Hindlimb muscle (tissue), 1 donor: ENCODE measurements around the gene CDHR1. TPM values are rescaled to one million over a fixed set of nuclear protein-coding genes. Genes with fewer than 3 reads are reported as not detected.
"Not testable (repeated sequence)": the region's sequence is repeated elsewhere in the genome, so short reads cannot be mapped to it uniquely, and the experiment has no call there.

Experiments
- DNase-seq: peaks from one replicate; pipeline ENCODE4 v3.0.0-alpha.2; 2013
- polyA plus RNA-seq: library from polyadenylated mRNA; unstranded; fragments of 120-200 nt; gene quantifications from one replicate; pipeline ENCODE4 v1.2.1, GENCODE V29; 2013; ENCODE audit not compliant: insufficient read length

Gene CDHR1
- polyA plus RNA-seq: 1.0 TPM

DNA sequence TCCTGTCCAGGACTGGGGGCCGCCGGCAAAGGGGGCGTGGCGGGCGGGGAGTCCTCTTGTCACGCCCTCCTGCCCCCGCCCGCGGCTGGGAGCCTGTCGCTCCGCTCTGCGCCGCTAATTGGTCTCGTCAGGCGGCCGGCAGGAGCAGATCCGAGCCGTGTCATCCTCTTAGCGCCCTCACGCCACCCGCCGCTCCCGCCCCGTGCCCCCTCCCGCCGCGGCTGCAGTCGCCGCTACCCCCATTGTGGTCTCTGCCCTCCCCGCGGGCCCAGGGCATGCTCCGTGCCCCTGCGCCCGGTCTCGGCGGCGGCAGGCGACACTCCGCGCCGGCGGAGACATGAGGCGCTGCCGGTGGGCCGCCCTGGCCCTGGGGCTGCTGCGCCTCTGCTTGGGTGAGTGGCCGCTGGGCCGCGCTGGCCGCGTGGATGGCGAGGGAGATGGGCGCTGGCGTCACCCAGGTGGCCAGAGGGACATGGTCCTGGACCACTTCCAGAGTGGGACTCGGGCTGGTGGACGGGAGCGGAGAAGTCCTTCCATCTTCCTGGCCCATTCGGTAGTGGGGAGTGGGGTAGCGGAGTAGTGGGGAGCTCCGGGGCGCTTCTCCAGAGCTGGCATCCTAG is at the start of gene CDHR1:
TSS of gene CDHR1 (plus strand) at position 114 of the 620 bp plus-strand sequence. CDS start at position 338, 224 bp downstream.
- no peak for DNase-seq

DNA sequence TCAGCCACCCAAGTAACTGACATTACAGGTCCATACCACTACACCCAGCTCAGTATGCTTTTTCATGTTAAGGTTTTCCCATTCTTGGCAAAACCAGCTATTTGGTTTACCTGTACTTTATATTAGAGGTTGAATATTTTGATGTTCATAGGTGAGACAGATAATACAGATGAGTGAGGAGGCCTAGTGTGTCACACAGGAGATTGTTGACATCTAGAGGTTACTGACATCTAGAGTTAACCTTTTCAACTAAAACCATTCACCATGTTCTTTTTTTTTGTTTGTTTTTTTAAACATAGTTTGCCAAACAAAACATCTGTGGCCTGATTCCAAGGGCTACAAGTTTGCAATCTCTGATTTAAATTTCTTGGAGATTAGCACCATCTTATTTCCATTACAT is 47.0 kb upstream of the CDHR1 start:
- no peak for DNase-seq

DNA sequence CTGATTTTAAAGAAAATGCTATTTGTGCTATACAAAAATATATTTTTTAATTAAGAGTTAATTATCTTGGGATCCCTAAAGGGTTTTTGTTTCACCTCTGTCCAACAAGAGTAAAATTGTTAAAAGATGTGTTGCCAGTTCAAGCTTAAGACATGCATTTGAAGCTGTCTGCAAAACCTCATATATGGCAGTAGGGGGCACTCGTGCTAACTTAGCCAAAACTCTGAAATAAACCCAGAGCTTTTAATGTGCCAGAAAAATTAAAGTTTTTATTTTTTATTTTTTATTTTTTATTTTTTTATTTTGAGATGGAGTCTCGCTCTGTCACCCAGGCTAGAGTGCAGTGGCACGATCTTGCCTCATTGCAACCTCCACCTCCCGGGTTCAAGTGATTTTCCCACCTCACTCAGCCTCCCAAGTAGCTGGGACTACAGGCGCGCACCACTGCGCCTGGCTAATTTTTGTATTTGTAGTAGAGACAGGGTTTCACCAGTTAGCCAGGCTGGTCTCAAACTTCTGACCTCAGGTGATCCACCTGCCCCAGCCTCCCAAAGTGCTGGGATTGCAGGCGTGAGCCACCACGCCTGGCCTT is 46.2 kb upstream of the CDHR1 start:
- DNase-seq: not testable (repeated sequence)

DNA sequence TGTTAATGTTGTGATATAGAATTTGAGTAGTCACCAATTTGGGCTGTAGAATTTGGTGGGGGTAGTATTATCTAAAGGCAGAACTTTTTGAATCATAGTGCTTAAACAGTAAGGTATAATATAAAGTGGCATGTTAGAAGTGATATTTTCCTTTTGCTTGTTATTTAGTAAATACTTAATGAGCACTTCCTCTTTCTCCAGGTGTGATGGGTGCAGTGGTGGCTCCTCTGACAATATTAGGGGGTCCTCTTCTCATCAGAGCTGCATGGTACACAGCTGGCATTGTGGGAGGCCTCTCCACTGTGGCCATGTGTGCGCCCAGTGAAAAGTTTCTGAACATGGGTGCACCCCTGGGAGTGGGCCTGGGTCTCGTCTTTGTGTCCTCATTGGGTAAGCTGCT is 44.5 kb upstream of the CDHR1 start:
- no peak for DNase-seq

DNA sequence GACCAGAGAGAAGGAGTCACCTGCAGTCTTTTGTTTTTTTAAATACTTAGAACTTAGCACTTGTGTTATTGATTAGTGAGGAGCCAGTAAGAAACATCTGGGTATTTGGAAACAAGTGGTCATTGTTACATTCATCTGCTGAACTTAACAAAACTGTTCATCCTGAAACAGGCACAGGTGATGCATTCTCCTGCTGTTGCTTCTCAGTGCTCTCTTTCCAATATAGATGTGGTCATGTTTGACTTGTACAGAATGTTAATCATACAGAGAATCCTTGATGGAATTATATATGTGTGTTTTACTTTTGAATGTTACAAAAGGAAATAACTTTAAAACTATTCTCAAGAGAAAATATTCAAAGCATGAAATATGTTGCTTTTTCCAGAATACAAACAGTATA is 41.6 kb upstream of the CDHR1 start:
- no peak for DNase-seq

DNA sequence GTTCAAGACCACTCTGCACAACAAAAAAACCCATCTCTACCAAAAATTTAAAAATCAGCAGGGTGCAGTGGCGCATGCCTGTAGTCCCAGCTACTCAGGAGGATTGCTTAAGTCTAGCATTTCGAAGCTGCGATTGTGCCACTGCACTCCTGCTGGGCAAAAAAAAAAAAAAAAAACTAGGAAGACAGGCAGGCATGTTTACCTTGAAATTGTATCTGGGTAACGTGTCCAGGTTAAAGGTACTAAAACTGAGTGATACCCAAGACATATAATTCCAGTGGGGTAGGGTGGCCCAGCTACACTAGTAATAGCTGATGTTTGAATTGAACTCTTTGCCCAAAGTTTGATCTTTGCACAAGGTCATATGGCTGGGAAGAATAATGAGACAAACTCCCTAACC is 38.8 kb upstream of the CDHR1 start:
- no peak for DNase-seq

DNA sequence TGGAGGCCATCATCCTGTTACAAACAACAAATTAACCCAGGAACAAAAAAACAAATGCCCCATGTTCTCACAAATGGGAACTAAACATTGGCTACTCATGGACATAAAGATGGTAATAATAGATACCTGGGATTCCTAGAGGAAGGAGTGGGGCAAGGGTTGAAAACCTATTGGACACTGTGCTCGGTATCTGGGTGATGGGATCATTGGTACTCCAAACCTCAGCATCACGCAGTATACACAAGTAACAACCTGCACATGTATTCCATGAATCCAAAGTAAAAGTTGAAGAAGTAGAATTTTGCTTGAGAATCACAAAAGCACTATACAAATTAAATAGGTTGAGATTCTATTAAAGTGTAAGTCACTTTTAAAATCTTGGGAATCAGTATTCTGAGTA is 38.3 kb upstream of the CDHR1 start:
- no peak for DNase-seq

DNA sequence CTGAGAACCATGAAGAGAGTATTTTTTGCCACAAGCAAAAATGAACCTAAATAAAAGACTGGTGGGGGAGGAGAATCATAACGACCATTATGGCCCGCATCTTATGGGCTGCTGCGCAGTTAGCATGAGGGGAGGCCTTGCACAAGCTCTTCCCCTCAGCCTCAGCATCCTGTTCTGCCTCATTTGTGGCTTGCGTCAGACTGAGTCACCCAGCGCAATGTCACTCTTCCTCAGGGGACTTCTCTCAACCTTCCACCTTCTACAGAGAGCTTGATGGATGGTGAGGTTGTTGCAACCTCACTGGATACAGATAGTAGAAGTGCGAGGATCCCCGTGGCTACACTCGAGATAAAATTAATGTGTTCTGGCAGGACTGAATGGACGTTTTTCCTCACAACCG is 37.6 kb upstream of the CDHR1 start:
- no peak for DNase-seq

DNA sequence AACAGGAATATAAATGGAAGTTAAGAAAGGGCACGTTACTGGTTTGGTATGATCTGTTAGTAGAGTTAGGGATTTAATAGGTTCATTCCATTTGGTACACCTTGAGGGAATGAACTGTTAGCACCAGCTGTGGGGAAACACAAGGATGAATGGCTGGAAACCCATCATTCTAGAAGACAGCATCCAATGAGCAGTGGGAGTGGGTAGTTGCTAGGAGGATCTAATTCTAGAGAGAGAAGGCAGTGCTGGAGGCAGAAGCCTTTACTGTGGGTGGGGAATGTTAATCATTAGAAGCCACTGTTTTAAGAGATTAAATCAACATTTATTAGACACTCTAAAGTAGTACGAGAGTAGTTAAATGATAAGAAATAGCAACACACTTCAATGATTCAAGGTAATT is 36.3 kb upstream of the CDHR1 start:
- DNase-seq: no peak

DNA sequence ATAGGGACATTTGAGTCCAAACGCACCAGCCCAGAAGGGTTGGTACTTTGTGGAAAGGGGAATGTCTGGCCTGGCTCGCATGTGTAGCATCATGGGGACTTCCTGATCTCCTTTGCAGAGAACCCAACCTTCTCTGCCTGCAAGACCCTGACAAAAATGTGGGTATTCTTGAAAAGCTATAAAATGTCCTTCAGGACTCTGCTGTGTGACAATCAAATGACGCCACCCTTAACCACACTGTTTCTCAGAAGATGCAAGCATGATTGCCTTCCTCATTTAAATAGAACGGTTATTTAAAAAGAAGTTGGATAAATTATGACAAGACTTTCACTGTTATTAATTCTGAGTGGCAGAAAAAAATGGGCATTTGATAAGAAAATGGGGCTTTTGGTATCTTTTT is 35.8 kb upstream of the CDHR1 start:
- DNase-seq: no peak

DNA sequence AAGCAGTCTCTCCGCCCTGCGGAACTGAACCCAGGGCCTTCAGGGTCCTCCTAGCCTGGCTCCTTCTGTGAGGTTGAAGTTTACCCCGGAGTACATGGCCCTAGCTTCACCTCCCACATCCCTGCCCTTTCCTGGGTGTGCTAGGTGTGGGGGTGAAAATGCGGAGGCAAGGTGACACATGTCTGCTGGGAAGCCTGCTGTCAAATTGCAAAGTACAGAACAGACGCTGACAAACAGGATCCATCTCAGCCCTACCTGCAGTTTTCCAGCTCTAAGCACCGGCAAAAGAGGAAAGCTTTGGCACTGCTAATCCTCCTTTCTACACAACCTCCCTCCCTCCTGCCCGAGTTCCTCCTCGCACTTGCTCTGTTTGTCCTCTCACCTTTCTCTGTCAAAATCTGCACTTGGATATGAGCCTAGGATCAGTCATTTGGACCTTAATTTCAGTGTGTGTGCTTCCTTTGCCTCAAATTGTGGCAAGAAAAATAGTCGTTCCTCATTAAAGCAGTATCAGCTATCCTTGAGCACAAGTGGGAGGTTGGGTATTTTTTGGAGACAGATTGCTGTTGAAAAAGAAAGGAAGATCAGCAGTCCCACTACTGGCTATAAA is 35.2 kb upstream of the CDHR1 start:
- no peak for DNase-seq

DNA sequence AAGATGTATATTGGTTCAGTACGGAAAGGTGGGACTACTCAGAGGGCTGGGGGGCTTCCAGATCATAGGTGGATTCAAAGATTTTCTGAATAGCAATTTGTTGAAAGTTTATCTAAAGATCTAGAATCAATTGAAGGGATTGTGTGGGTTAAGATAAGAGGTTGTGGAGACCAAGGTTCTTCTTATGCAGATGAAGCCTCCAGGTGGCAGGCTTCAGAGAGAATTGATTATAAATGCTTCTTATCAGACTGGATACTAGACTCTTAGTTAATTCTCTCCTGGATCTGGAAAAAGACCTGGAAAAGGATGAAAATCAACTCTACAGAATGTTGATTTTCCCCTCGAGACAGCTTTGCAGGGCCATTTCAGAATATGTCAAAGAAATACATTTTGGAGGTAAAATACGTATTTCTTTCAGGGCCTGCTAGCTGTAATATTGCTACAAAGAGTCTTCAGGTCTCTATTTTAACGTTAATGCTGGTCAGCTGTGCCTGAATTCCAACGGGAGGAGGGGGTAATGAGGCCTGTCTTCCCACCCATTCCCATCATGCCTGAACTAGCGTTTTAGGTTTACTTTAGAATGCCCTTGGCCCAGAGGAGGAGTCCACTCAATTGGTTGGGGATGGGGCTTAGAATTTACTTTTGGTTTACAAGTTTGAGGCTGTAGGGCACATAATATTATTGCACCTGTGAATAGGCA is 33.5 kb upstream of the CDHR1 start:
- DNase-seq: no peak

DNA sequence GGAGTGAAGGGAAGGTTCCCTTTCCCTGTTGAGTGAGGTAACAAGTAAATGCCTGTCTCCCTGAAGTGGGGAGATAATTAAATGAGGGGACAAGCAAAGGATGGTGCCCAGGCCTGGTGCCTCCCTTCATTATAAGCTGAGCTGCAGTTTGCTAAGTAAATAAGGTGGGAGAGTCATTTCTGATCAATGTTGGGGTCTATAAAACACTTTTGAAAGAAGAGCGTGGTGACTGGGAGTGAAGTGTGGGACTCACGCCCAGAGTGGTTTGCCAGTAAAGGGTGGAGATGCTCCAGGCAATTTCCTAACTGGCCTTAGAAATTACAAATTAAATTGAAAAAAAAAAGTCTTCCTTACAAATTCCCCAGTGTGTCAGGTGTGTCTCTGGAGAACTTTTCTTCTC is 30.3 kb upstream of the CDHR1 start:
- DNase-seq: no peak

DNA sequence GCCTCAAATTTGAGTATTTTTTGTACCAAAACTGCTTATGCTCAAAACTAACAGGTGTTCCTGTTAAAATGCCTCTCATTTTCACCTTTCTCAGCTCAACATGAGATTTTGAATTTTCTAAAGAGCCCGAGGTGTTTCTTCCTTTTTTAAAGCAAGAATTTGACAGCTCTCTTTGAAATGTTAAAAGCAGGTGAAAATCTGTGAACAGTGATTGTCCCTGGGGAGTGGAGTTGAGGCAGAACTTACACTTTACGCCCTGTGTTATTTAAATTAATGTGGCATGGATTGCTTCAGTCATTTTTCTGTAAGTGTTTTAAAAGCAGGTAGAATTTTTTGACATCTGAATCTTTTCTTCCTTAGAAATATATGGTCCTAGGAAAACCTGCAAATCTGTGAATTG is 29.9 kb upstream of the CDHR1 start:
- DNase-seq: no peak

DNA sequence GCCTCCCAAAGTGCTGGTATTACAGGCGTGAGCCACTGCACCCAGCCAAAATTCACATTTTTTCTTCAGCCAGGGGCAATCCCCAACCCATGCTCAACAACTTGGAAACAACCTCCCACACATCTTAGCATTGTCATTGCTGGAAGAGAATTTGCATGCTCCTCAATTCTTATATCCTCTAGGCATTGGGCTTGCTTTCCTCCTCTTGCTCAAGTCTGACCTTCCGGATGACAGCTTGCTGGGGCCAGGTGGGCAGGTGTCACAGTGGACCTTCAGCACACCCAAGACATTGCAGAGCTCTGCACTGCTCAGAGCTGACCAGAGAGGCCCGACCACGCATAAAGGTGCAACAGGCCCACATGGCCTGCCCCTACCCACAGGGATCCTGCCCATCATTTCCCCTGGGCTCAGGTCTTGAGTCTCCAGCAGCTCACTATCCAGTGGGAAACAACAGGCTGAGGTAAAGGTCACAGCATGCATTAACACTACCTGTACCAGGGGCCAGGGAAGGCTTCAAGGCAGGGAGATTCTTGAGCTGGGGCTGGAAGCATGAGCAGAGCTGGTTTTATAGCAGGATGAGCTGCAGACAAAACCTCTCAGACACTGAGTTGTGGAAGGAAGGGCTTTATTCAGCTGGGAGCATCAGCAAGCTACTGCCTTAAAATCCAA is 27.6 kb upstream of the CDHR1 start:
- no peak for DNase-seq

DNA sequence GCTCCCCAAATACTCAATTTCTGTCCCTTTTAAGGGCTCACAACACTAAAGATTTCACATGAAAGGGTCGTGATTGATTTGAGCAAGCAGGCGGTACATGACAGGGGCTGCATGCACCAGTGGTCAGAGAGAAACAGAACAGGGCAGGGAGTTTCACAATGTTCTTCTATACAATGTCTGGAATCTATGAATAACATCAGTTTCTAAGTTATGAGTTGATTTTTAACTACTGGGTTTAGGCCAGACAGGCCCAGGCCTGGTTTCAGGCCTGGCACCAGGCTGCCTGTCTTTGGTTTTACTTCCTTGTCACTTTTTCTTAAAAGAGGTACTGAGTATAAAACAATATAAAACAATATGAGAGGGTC is 27.1 kb upstream of the CDHR1 start:
- not testable (repeated sequence) for DNase-seq

DNA sequence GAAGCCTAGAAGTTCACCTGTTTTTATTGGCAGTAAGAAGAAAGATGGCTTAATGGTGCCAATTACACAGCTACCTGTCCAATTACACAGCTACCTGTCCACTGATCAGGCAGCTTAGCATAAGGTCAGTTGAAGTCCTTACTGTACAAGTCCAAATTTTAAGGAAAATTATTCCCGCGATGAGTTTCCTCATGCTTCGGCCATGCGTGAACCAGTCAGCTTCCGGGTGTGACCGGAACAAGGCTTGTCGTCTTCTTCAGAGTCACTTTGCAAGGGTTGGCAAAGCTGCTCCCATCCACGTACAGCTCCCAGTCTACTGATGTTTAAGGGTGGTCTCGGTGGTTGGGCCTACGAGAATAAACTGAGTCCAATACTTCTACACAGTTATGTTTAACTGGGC is 26.0 kb upstream of the CDHR1 start:
- not testable (repeated sequence) for DNase-seq

DNA sequence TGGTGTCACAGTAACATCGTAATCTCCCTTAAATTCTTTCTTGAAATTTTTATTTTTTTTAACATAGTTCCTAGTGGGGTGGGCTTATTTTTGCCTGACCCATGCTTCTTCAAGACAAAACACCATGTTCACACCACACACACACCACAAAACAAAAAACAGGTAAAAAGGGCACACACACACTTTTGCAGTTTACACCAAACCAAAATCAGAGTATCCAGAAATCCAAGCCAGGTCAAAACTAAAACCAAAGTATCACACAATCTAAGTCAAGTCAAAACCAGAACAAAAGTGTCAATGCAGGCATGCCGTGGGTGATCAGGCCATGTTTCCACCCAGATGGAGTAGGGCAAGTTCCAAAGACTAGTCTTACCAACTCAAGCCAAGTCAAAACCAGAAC is 23.1 kb upstream of the CDHR1 start:
- DNase-seq: not testable (repeated sequence)

DNA sequence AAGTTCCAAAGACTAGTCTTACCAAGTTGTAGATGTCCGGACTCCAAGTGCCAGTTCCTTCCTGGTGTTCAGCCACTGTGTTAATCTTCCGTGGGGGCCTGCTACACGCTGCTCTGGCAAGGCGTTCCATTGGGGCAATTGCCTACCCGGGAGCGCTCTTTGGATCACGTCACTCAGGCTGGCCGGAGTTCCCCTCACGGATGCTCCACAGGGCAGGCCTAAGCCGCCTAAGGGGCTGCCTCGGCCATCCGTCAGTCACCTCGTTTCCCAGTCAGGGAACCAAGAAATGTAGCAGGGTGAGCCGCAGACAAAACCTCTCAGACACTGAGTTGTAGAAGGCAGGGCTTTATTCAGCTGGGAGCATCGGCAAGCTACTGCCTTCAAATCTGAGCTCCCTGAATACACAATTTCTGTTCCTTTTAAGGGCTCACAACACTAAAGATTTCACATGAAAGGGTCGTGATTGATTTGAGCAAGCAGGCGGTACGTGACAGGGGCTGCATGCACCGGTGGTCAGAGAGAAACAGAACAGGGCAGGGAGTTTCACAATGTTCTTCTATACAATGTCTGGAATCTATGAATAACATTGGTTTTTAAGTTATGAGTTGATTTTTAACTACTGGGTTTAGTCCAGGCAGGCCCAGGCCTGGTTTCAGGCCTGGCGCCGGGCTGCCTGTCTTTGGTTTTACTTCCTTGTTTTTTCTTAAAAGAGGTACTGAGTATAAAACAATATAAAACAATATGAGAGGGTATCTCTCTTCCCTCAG is 22.5 kb upstream of the CDHR1 start:
- not testable (repeated sequence) for DNase-seq

DNA sequence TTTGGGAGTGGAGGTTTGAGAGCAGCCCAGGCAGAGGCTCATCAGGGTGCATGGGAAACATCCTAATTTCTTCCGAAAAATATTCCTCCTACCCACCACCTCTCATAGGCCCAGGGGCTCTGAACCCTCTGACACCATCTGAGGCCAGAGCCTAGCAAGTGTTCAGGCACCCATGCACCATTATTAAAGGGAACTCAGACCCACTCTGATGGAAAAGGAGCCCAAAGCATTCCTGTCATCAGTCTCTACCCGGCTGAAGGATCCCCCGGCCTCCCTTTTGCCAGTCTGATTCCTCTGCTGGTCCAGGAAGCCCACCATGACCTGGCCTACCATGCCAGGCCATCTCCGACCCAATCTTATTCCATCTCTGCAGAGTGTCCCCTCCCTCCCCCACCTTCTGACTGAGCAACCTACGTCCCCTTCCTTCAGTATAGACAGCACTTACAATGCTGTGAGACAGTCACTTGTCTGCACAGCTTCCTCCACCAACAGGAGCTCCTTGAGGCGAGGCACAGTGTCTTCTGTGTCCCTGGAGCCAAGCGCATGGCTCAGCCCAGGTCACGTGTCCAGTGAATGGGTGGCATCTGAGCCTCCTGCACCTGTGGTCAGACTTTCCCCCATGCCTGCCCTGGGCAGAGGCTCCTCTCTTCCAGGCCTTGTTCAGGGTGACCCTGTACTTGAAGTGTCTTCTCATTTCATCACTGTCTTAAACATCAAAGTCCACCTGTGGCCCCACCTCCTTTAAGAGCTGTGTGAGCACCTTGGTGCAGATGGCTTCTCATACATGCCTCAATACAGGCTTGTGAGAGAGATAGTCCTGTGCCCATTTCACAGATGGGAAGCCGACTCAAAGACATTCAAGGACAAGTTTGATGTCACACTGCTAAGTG is 21.6 kb upstream of the CDHR1 start:
- no peak for DNase-seq

DNA sequence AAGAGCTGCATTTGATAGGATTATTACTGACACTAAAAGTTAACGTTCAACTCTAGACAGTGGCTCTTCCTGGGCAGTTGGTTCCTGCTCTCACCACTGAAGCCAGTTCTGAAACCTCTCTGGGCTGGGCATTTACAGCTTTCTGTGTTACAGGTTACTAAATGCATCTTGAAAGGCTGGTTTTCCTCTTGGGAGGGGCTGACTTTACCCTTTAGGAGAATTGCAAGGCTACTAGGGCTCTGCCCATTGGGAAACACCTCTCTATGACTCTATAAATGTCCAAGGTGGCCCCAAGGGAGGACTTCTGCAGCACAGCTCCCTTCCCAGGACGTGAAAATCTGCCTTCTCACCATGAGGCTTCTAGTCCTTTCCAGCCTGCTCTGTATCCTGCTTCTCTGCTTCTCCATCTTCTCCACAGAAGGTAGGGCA is 20.8 kb upstream of the CDHR1 start, which contains the start of gene GPR15LG:
TSS of gene GPR15LG (plus strand) at position 301 of the 429 bp plus-strand sequence. CDS start at position 352, 51 bp downstream.
- no peak for DNase-seq
